Subcutaneous abdominal adipose tissue (tissue), 5 donors: Measurements from ENCODE around the gene CYP2U1.
"Not testable (repeated sequence)": the region's sequence is repeated elsewhere in the genome, so short reads cannot be mapped to it uniquely, and the experiment has no call there.

ENCODE experiments used
- H3K27ac ChIP-seq: one replicate; pipeline ENCODE4 v1.7.0; 2013; ENCODE audit warnings: low read depth, mild to moderate bottlenecking, inconsistent platforms, low read length, moderate library complexity
- H3K27me3 ChIP-seq, 5 donors: one replicate each; pipeline ENCODE4 v1.7.0; 2013; ENCODE audit warnings: low read length in 5 of 5, inconsistent platforms in 1 of 5; ENCODE audit not compliant: control insufficient read depth in 5 of 5, insufficient read depth in 4 of 5
- H3K36me3 ChIP-seq, 5 donors: one replicate each; pipeline ENCODE4 v1.7.0; 2013; ENCODE audit warnings: low read length in 5 of 5; ENCODE audit not compliant: control insufficient read depth in 5 of 5, insufficient read depth in 5 of 5
- H3K4me1 ChIP-seq, 5 donors: one replicate each; pipeline ENCODE4 v1.7.0; 2013; ENCODE audit warnings: low read length in 5 of 5, mild to moderate bottlenecking in 3 of 5, moderate library complexity in 1 of 5; ENCODE audit not compliant: control insufficient read depth in 5 of 5, insufficient read depth in 5 of 5
- H3K4me3 ChIP-seq, 5 donors: one replicate each; pipeline ENCODE4 v1.7.0; 2013; ENCODE audit warnings: low read length in 5 of 5, low read depth in 1 of 5
- H3K9ac ChIP-seq, 5 donors: one replicate each; pipeline ENCODE4 v1.7.0; 2013; ENCODE audit warnings: low read length in 5 of 5, mild to moderate bottlenecking in 4 of 5, moderate library complexity in 3 of 5
- H3K9me3 ChIP-seq, 5 donors: one replicate each; pipeline ENCODE4 v1.7.0; 2013; ENCODE audit warnings: low read length in 5 of 5; ENCODE audit not compliant: control insufficient read depth in 5 of 5
- donor health status: healthy.
- donor health status: healthy.
- donor health status: healthy.
- donor health status: healthy.
- donor health status: healthy.

Gene CYP2U1

DNA sequence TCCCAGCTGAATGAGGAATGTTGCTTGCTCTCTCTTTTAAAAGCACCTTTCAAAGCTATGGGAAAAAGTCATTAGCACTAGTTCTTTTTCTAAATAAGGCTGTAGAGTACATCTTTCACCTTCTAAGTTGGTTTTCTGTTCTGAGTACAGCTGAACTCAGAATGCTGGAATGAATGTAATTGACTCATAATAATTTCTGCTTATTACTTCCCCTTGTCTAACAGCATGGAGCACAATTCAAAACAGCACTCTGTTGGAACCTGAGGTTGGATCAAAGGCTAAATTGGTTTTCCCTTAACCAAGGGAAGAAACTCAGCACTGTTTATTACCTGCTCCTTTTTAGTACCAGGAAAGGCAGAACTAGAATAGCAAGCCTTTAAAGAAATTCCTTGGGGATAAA lies 33.5 kb upstream of the CYP2U1 start:
- Histone ChIP-seq H3K36me3 (peaks cover 0 to 10% (median 0%) of the 10 kb centered on the region in 5 donors), H3K27me3 (no peaks in the 10 kb centered on the region), H3K9me3 (no peaks in the 10 kb centered on the region), H3K4me1 (no peaks in the 10 kb centered on the region), H3K9ac (no peak overlapping the region), H3K27ac (no peak overlapping the region), H3K4me3 (no peak overlapping the region)

DNA sequence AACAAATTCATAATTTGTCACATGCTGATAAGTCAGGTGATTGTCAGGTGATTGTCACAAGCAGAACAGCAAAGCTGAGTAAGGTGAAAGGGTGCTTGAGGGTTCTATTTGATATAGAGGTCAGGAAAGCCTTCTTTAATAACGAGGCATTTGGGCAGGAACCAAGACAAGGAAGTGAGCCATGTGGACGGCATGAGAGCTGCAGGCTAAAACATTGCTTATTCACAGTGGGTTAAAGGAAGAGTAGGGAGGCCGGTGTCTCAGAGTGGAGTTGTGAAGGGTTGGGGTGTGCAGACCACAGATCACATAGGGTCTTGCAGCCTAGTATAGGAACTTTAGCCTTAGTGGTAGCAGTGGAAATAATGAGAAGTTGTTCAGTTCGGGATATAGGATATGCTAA lies 31.3 kb upstream of the CYP2U1 start:
- no peaks in the 10 kb centered on the region for H3K27me3 ChIP-seq
- no peak overlapping the region for H3K9ac ChIP-seq
- no peaks in the 10 kb centered on the region for H3K9me3 ChIP-seq
- no peaks in the 10 kb centered on the region for H3K4me1 ChIP-seq
- no peak overlapping the region for H3K27ac ChIP-seq
- H3K4me3 ChIP-seq, result no peak overlapping the region
- H3K36me3 ChIP-seq, result peaks cover 0 to 10% (median 0%) of the 10 kb centered on the region in 5 donors

GRCh38 chr4:107900508-107900907 lies 30.8 kb upstream of the CYP2U1 start:
- Histone ChIP-seq H3K36me3 (peaks cover 0 to 7% (median 0%) of the 10 kb centered on the region in 5 donors), H3K4me1 (no peaks in the 10 kb centered on the region), H3K27ac (no peak overlapping the region), H3K4me3 (no peak overlapping the region), H3K9ac (no peak overlapping the region), H3K9me3 (no peaks in the 10 kb centered on the region), H3K27me3 (no peaks in the 10 kb centered on the region)

DNA sequence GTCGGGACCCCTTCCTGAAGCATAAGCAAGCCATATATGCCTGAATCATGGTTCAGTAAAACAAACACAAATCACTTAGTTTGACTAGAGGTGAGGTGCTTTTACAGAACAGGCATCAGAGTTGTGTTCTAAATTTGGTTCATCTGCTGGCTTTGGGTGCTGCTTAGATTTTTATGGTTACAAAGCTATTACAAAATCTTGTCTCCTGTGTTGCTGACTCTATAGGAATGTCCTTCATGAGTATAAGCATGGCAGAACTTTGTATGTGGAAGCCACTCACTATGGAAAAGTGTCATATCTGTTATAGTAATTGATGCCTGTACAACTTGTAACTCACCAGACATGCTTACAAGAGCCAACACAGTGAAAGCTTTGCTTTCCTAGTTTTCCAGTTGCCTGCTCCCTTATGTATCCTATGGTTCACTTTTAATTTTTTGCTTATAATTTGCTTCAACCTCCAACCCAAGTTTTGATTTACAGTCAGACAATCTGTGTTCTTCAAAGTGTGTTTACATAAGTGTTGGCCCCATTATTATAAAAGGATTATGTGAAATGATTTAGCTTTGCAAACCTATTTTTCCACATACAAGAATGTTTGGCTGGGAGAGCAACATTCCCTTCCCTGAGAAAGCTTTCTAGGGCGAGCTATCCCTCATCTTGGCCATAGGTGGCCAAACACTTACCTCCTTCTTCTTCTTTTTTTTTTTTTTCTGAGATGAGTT lies 30.0 kb upstream of the CYP2U1 start:
- no peaks in the 10 kb centered on the region for H3K27me3 ChIP-seq
- no peaks in the 10 kb centered on the region for H3K4me1 ChIP-seq
- no peak overlapping the region for H3K4me3 ChIP-seq
- no peak overlapping the region for H3K9ac ChIP-seq
- H3K27ac ChIP-seq, result no peak overlapping the region
- no peaks in the 10 kb centered on the region for H3K9me3 ChIP-seq
- peaks cover 0 to 6% (median 0%) of the 10 kb centered on the region in 5 donors for H3K36me3 ChIP-seq

DNA sequence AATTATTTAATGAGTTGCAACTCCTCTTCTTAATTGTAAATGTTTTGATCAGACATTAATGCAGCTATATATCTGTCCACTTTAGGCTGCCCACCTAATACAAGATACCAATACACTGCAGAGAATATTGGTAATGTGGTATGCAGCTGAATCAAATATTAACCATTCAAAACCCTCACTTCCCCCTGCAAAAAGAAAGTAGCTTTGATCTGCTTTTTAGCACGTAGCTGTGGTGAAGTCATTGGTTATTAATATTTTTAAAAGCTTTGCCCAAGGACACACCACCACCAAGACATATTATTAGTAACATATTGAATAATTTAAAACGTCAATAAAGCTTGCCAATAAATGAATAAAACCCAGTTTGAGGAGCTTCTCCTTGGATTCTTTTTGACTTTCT lies 28.6 kb upstream of the CYP2U1 start:
- no peak overlapping the region for H3K4me3 ChIP-seq
- no peaks in the 10 kb centered on the region for H3K27me3 ChIP-seq
- no peaks in the 10 kb centered on the region for H3K4me1 ChIP-seq
- no peak overlapping the region for H3K27ac ChIP-seq
- peaks cover 0 to 6% (median 0%) of the 10 kb centered on the region in 5 donors for H3K36me3 ChIP-seq
- no peaks in the 10 kb centered on the region for H3K9me3 ChIP-seq
- H3K9ac ChIP-seq, result no peak overlapping the region

DNA sequence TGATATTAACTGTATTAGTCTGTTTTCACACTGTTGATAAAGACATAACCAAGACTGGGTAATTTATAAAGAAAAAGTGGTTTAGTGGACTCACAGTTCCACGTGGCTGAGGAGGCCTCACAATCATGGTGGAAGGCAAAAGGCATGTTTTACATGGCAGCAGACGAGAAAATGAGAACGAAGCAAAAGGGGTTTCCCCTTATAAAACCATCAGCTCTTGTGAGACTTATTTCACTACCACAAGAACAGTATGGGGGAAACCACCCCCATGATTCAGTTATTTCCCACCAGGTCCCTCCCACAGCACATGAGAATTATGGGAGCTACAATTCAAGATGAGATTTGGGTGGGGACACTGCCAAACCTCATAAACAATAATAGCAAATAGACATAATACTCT lies 26.3 kb upstream of the CYP2U1 start:
- not testable (repeated sequence) for H3K9ac ChIP-seq, H3K4me3 ChIP-seq, H3K27me3 ChIP-seq

DNA sequence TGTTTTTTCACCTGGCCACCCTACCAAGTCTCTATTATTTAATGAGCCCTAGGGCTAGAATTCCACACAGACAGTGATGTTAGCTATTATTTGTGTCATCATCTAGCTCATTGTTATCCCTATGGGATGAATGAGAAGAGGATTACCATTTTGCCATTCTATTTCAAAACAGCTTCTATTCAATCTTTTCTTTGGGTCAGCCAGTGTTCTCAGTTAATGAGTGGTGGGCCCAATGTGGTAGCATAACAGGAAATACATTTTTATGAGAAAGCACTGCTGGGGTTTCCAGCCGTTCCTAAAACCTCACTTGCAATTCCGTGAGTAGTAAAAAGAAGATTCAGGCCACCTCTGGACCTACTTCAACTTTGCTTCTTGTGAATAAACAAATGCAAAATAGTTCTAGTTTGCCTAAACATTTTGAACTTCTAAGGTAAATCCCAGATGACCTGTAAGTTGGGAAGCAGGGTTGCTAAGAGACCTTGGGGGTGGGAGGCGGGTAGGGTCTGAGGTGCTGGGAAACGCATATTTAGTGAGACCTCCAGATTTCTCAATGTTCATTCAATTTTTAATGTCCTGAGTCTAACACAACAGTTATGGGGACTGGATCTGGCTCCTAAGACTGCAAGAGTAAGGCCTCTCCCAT lies 24.8 kb upstream of the CYP2U1 start:
- H3K4me1 ChIP-seq, result no peaks in the 10 kb centered on the region
- no peak overlapping the region for H3K4me3 ChIP-seq
- no peaks in the 10 kb centered on the region for H3K27me3 ChIP-seq
- no peak overlapping the region for H3K27ac ChIP-seq
- peaks cover 0 to 6% (median 2%) of the 10 kb centered on the region in 5 donors for H3K36me3 ChIP-seq
- no peak overlapping the region for H3K9ac ChIP-seq
- no peaks in the 10 kb centered on the region for H3K9me3 ChIP-seq

More for the DNA sequence above, 26.3 kb upstream of the CYP2U1 start:
- not testable (repeated sequence) for H3K27ac ChIP-seq, H3K9me3 ChIP-seq, H3K4me1 ChIP-seq, H3K36me3 ChIP-seq

DNA sequence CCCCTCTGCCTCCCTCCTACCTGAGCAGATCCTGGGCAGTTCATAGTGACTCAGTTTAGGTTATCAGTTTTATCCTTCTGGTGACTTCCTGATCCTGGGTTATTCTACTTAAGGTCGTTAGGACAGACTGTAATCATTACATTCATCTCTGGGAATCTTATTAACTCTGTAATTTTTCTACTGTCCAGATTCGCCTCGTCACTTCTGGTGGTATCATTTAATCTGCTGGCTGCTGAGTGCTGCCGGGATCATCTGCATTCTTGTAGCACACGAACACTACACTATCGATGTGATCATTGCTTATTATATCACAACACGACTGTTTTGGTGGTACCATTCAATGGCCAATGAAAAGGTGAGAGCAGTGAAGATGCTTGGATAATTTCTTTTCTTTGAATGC lies 23.0 kb upstream of the CYP2U1 start:
- H3K27me3 ChIP-seq, result no peaks in the 10 kb centered on the region
- no peak overlapping the region for H3K9ac ChIP-seq
- peaks cover 0 to 4% (median 0%) of the 10 kb centered on the region in 5 donors for H3K4me1 ChIP-seq
- H3K9me3 ChIP-seq, result no peaks in the 10 kb centered on the region
- H3K27ac ChIP-seq, result no peak overlapping the region
- H3K36me3 ChIP-seq, result peaks cover 0 to 6% (median 0%) of the 10 kb centered on the region in 5 donors
- H3K4me3 ChIP-seq, result no peak overlapping the region

- H3K4me3 ChIP-seq, result no peak overlapping the region
- no peaks in the 10 kb centered on the region for H3K27me3 ChIP-seq
- H3K27ac ChIP-seq, result no peak overlapping the region
Measured at GRCh38 chr4:107913283-107913899, 18.0 kb upstream of the CYP2U1 start.

DNA sequence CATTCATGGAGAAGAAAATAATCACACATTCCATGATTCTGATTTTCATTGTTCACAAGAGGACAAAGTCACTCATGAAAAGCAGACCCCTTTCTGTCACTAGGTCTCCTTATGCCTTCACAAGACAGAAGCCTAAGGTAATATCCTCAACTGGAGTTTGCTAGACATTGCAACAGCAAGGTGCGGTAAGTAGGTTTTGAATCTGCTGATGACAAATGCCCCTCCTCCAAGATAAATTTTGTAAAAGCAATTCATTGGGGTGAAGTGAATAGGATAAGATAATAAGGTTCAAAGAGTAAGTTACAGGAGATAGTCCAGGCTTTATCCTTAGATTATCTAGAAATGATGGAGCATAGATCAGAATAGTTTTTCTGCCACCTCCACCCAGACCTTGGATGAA lies 16.1 kb upstream of the CYP2U1 start:
- peaks cover 0 to 6% (median 0%) of the 10 kb centered on the region in 5 donors for H3K36me3 ChIP-seq
- H3K4me1 ChIP-seq, result peaks cover 0 to 7% (median 0%) of the 10 kb centered on the region in 5 donors
- H3K9me3 ChIP-seq, result peaks cover 0 to 11% (median 4%) of the 10 kb centered on the region in 5 donors
- no peak overlapping the region for H3K9ac ChIP-seq
- no peak overlapping the region for H3K4me3 ChIP-seq
- H3K27me3 ChIP-seq, result no peaks in the 10 kb centered on the region
- H3K27ac ChIP-seq, result no peak overlapping the region

More at GRCh38 chr4:107913283-107913899, 18.0 kb upstream of the CYP2U1 start:
- no peaks in the 10 kb centered on the region for H3K9me3 ChIP-seq
- peak overlapping the region in 1 of 5 donors; percentile 19 for H3K9ac ChIP-seq
- peaks cover 0 to 6% (median 2%) of the 10 kb centered on the region in 5 donors for H3K36me3 ChIP-seq
- peaks cover 0 to 7% (median 0%) of the 10 kb centered on the region in 5 donors for H3K4me1 ChIP-seq
